K562 (cell line): ENCODE measurements around the gene JPH3.

ENCODE experiments used
- CTCF ChIP-seq, 3 experiments: IDR thresholded peaks in 2 of 3; conservative IDR thresholded peaks in 1 of 3; 2 replicates each; pipeline ENCODE4 v1.5.1; 2011 to 2012; ENCODE audit warnings: low read length in 3 of 3, mild to moderate bottlenecking in 3 of 3, control low read depth in 2 of 3, improper control_type of control experiment in 1 of 3, inconsistent platforms in 1 of 3, low read depth in 1 of 3, mixed read lengths in 1 of 3, moderate library complexity in 1 of 3; ENCODE audit not compliant: insufficient read depth in 2 of 3
- IRF2 ChIP-seq: sonication (generic); formaldehyde crosslinking; IDR thresholded peaks from 2 replicates; pipeline ENCODE4 v1.8.1; 2022; ENCODE audit warnings: mild to moderate bottlenecking, missing genetic modification reagents
- RBM17 ChIP-seq: fragments of 200-400 bp; formaldehyde crosslinking; IDR thresholded peaks from 2 replicates; pipeline ENCODE4 v1.6.1; 2017; ENCODE audit warnings: low read depth, mild to moderate bottlenecking, low read length, borderline replicate concordance
- RFX5 ChIP-seq: IDR thresholded peaks from 2 replicates; pipeline ENCODE4 v1.6.1; 2011; ENCODE audit warnings: low read depth, mild to moderate bottlenecking, improper control_type of control experiment, low read length
- ZBTB17 ChIP-seq: fragments of 450-650 bp; formaldehyde crosslinking; IDR thresholded peaks from 2 replicates; pipeline ENCODE4 v1.4.0; 2020; ENCODE audit warnings: mild to moderate bottlenecking
- ZC3H11A ChIP-seq: IDR thresholded peaks from 2 replicates; pipeline ENCODE4 v1.6.1; 2012; ENCODE audit warnings: low read depth, low read length, improper control_type of control experiment
- ZNF589 ChIP-seq: fragments of 200-800 bp; sonication (Bioruptor generic); IDR thresholded peaks from 2 replicates; pipeline ENCODE4 v1.6.1; 2016; ENCODE audit warnings: low read depth, missing genetic modification characterization, missing compliant biosample characterization
- ZNF639 ChIP-seq, 2 experiments: fragments of 200-800 bp in 1 of 2; sonication (Bioruptor generic) in 1 of 2; sonication (generic) in 1 of 2; formaldehyde crosslinking in 1 of 2; IDR thresholded peaks in 1 of 2; conservative IDR thresholded peaks in 1 of 2; 2 replicates each; pipeline versions ENCODE4 v1.5.0 to v1.6.1; 2016 to 2020; ENCODE audit warnings: missing compliant biosample characterization in 1 of 2, missing genetic modification characterization in 1 of 2, missing genetic modification reagents in 1 of 2

- TF ChIP-seq IRF2, result no peak
- no peak for TF ChIP-seq ZBTB17 (CRISPR knock-in tag)
- TF ChIP-seq RFX5, result no peak
- no peak for TF ChIP-seq ZNF589 (CRISPR knock-in tag)
- no peak for TF ChIP-seq CTCF (IDR thresholded peaks at IDR 0.05 in 2 of 3, conservative IDR thresholded peaks at IDR 0.05 in 1 of 3; ENCODE audit: insufficient read depth in 2 of 3, low read depth in 1 of 3, low read length in 3 of 3)
- TF ChIP-seq ZC3H11A, result no peak
- no peak for TF ChIP-seq ZNF639 (CRISPR knock-in tag; conservative IDR thresholded peaks at IDR 0.05 in 1 of 2, IDR thresholded peaks at IDR 0.05 in 1 of 2)
- TF ChIP-seq RBM17, result no peak
Measured at GRCh38 chr16:87679593-87680271, 77.4 kb downstream of the JPH3 start.
